Stimulated activated CD4-positive, alpha-beta T cell treated with anti-CD3 and anti-CD28 coated beads, Interleukin-1b, Interleukin-23, amount 100 ng/mL, for 1 hour (primary cell): Measurements from ENCODE around the gene AAK1.
"Not testable (repeated sequence)": the region's sequence is repeated elsewhere in the genome, so short reads cannot be mapped to it uniquely, and the experiment has no call there.

Experiments
- DNase-seq, 2 donors: peaks; one replicate each; pipeline ENCODE4 v3.0.0-alpha.2; 2020; ENCODE audit warnings: low read depth in 2 of 2

The AAK1 gene

GRCh38 chr2:69572641-69573040, 70.9 kb downstream of the AAK1 start:
- no peak for DNase-seq

DNA sequence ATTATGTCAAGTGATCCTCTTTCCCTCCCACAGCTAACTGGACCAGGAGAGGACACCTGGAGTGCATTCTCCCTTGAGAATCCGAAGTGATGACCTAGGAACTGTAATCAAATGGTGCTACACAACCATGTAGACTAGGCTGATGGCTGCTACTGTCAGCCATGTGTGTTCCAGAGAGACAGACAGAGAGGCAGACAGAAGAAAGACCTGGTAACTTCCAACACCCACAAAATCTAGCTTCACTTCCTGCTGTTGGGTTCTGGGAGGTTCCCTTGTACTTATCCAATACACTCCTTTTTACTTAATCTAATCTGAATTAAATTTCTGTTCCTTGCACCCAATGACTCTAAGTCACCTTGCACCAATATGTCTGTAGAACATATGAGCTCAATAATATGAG, 72.3 kb downstream of the AAK1 start:
- no peak for DNase-seq

- DNase-seq: no peak
Observed at GRCh38 chr2:69570474-69570873, 73.1 kb downstream of the AAK1 start.

GRCh38 chr2:69567909-69568300, 75.6 kb downstream of the AAK1 start:
- DNase-seq: no peak

DNA sequence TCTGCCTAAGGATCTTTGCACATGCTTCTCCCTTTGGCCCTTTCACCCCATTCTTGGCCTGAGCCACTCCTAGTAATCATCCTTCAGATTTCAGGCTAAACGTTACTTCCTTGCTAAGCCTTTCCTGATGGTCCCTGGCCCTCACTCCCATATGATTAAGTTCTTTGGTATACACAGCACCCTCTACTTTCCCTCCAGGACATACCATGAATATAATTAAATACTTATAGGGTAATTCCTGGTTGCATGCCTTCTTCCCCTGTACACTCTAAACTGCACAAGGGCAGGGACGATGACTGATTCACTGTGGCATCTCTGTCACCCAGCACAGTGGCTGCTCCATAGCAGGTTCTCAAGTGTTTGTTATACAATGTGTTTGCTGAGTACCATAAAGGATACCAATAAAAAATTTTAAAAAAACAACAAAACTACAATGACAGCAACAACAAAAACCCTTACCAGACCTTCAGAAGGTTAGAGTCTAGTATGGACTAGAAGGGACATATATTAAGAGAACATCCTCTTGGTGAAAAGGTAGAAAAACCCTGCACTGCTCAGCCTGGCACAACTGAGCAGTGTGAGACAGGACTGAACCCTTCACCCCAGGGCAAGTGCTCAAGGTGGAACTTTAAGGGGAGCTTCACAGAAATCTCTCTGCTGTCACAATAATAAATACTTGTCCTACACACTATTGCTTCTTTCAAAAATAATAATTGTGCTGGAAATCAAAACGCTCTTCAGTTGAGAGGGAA, 76.2 kb downstream of the AAK1 start:
- DNase-seq: no peak

DNA sequence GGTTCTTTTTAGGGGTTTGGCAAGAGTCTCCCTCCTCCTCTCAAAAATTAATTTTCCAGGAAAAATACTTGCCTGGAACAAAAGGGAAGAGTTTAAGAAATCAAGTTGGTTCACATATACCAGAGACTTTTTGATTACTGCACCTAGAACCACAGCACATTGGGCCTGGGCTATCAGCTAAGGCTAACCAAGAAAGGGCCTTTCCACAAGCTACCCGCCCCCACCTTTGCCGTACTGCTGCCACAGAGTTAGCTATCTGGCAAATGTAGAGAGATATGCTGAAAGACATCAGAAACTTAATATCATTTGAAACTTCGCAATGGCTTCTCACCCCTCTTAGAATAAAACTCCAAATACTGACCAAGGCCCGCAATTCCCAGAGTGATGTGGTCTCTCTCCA, 76.9 kb downstream of the AAK1 start:
- no peak for DNase-seq

DNA sequence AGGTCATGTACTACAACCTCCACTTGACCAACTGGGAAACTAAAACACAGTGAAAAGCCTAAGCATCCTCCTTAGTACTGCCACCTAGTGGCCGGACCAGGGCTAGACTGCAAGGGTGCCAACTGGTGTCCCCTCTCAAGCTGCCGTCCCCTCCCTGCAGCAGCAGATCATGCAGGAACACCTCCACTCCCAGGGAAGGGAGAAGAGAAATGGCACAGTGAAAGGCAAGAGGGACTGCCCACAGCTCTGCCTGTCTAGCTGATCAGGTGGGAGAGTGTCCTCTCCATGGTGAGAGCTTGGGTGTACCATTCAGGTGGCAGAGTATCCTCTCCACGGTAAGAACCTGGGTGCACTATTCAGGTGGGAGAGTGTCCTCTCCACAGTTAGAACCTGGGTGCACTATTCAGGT, 78.1 kb downstream of the AAK1 start:
- peak; percentile 15 to 47 for DNase-seq

GRCh38 chr2:69564604-69565003, 78.9 kb downstream of the AAK1 start:
- no peak for DNase-seq

DNA sequence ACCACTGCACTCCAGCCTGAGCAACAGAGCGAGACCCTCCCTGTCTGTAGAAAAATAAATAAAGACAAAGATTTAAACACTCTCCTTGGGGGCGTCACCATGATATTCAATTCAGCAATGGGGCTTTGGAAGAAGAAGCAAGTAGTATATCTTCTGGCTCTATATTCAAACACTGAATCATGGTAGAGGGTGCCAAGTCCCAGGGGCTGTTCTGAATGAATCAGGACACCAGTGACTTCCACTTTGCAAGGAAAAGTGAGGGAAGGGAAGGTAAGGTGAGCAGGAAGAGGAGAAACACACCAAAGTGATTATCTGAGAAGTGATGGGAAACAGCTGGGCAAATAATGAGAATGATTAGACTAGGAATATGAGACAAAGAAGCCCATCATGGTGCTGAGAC, 80.5 kb downstream of the AAK1 start:
- DNase-seq: no peak

DNA sequence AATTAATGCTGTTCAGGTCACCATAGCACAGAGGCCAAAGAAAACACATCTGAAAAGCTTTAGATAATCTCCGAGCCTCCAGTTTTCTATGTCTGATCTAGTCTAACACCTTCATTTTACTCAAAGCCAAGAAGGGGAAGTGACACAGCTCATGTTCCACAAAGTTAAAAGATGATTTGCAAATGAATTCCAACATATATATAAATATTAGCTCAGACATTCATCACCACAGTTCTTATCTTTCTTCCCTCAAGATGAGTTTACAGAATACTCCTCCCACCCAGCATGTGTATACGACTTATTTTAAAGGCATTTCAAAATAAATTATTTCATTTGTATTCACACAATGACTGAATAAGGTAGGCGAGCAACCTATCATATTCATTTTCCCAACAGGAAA, 82.4 kb downstream of the AAK1 start:
- no peak for DNase-seq

DNA sequence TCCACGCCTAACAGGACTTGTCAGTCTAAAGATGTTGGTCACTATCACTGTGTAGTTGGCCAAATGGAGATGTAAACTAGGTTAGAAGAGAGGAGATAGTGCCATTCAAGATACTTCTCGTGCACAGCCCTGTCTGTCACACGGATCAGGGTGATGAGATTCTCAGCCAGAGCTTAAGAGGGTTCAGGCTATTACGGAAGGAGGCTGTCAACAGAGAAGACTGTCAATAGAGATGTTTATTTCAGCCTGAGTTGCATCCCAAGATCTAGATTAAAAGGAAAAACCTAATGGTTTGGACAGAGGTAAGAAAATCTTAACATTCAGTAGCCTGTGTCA, 83.4 kb downstream of the AAK1 start:
- DNase-seq: no peak

GRCh38 chr2:69559442-69560146, 83.9 kb downstream of the AAK1 start:
- no peak for DNase-seq

GRCh38 chr2:69556008-69556407, 87.5 kb downstream of the AAK1 start:
- DNase-seq: no peak

DNA sequence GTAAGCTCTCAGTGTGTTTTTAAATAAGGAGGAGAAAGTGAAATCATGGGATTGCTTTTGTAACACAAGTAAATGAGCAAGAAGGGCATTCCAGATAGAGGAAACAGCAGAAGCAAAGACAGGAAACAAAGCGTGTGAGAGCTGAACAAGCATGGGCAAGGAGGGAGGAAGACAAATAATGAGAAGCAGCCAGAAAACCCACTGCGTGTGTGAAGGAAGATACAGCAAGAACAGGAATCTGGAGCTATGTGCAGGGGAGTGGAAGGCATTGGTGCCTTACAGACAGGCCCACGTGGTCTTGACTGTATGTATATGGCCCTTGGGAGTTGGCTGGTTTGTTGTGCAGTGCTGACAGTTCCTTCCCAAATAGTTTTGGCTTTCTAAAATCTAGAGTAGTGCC, 88.6 kb downstream of the AAK1 start:
- DNase-seq: no peak

DNA sequence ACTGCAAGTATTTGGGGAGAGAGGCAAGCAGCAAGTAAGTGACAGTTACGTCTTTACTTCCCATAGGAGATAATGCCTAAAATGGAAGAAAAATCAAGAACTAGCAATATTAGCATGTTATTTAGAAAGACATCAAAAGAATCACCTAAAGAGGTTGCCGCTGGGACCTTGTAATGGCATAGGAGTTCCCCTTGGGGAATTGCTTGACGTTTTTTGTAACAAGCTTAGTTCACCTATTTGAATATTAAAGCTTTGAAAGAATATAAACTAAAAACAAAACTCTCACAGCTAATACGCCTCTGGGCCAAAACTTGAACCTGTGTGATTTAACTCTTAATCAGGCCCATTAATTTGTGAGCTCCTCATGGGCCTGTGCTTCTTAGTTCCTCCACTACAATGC, 89.0 kb downstream of the AAK1 start:
- DNase-seq: no peak

GRCh38 chr2:69553991-69554390, 89.5 kb downstream of the AAK1 start:
- no peak for DNase-seq

- not testable (repeated sequence) for DNase-seq
Observed at GRCh38 chr2:69550511-69550910, 93.0 kb downstream of the AAK1 start.

DNA sequence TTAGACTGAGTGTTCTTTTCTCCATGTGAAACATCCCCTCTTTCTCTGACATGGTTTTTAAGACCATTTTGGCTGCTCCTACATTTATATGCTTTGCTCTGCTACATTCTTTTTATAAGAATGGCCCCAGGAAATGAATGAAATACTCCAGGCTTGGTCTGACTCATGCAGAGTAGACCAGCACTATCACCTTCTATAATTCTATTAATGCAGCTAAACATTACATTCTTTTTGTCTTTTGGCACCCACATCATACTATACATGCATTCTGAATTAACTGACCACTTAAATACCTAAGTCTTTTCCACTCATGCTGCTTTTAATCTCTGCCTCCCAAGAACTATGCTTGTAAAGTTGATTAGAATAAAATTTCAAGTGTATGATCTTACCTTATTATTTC, 94.1 kb downstream of the AAK1 start:
- no peak for DNase-seq

DNA sequence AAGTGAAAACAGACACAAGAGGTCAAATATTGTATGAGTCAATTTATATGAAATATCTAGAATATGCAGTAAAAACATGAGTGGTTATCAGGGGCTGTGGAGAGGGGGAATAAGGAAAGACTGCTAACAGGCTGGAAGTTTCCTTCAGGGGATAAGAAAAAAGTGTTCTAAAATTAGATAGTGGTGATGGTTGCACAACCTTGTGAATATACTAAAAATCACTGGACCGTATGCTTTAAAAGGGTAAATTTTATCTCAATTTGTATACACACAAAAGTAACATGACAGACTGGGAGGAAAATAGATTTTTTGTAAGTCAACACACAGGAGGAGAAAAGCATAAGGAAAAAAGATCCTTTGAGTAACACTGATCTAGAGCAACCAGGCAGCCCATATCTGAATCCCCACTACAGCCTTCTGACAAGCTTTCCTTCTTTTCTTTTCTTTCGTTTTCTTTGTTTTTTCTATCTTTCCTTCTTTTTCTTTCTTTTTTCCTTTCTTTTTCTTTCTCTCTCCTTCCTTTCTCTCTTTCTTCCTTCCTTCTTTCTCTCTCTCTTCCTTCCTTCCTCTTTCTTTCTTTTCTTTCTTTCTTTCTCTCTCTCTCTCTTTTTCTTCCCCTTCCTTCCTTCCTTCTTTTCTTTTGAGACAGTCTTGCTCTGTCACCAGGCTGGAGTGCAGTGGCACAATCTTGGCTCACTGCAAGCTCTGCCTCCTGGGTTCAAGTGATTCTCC, 95.4 kb downstream of the AAK1 start:
- DNase-seq: no peak

GRCh38 chr2:69546646-69547045, 96.9 kb downstream of the AAK1 start:
- DNase-seq: no peak

- no peak for DNase-seq
Observed at GRCh38 chr2:69545477-69545932, 98.0 kb downstream of the AAK1 start.

GRCh38 chr2:69544951-69545350, 98.6 kb downstream of the AAK1 start:
- no peak for DNase-seq

DNA sequence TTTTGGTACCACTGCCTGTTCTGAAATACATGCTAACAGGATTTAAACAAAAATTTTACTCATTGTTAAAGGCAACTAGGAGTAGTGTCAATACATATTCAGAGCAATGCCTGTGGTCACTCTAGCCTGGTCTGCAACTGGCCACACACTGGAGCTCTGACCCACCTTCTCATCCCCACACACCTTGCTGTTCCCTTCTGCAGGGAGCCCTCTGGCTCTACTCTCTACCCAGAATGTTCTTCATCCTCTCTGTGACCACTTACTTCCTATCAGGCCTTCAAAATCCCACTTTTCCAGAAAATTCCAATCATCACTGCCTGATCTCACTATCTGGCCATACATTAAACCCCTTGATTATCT, 104.0 kb downstream of the AAK1 start:
- no peak for DNase-seq
